Lung (tissue), 12 donors: ENCODE measurements around the gene TCEANC. TPM values are rescaled to one million over a fixed set of nuclear protein-coding genes. Genes with fewer than 3 reads are reported as not detected.
"Not testable (repeated sequence)": the region's sequence is repeated elsewhere in the genome, so short reads cannot be mapped to it uniquely, and the experiment has no call there.

Source experiments
- ATAC-seq: fragments of 200-7000 bp; cut with Tn5 transposase; one replicate; pipeline ENCODE4 v1.9.1; 2020; ENCODE audit warnings: moderate number of reproducible peaks; ENCODE audit not compliant: insufficient read depth, low FRiP score
- DNase-seq, 3 donors: peaks; one replicate each; pipeline ENCODE4 v3.0.0-alpha.2; 2013 to 2017
- H3K27ac ChIP-seq, 2 donors: one replicate each; pipeline ENCODE4 v1.5.1; 2013; ENCODE audit warnings: mild to moderate bottlenecking in 2 of 2, moderate library complexity in 2 of 2, control low read depth in 1 of 2, inconsistent platforms in 1 of 2, low read depth in 1 of 2, low read length in 1 of 2
- H3K27me3 ChIP-seq, 3 donors: one replicate each; pipeline ENCODE4 v1.5.1; 2013; ENCODE audit warnings: low read length in 2 of 3; ENCODE audit not compliant: control insufficient read depth in 3 of 3, insufficient read depth in 3 of 3
- H3K36me3 ChIP-seq, 4 donors: one replicate each; pipeline ENCODE4 v1.5.1; 2013; ENCODE audit warnings: low read length in 4 of 4, mild to moderate bottlenecking in 1 of 4, moderate library complexity in 1 of 4; ENCODE audit not compliant: control insufficient read depth in 4 of 4, insufficient read depth in 4 of 4
- H3K4me1 ChIP-seq, 5 donors: one replicate each; pipeline ENCODE4 v1.5.1; 2013; ENCODE audit warnings: low read length in 5 of 5, mild to moderate bottlenecking in 2 of 5, moderate library complexity in 1 of 5; ENCODE audit not compliant: control insufficient read depth in 5 of 5, insufficient read depth in 5 of 5
- H3K4me3 ChIP-seq: one replicate; pipeline ENCODE4 v1.5.1; 2013; ENCODE audit warnings: mild to moderate bottlenecking, control low read depth, moderate library complexity
- H3K9ac ChIP-seq, 2 donors: one replicate each; pipeline ENCODE4 v1.5.1; 2013; ENCODE audit warnings: low read length in 2 of 2, control low read depth in 1 of 2; ENCODE audit not compliant: insufficient read depth in 1 of 2
- H3K9me3 ChIP-seq, 4 donors: one replicate each; pipeline ENCODE4 v1.5.1; 2013; ENCODE audit warnings: low read length in 3 of 4, mild to moderate bottlenecking in 1 of 4, moderate library complexity in 1 of 4; ENCODE audit not compliant: control insufficient read depth in 4 of 4, insufficient read depth in 3 of 4
- CTCF ChIP-seq: IDR thresholded peaks from 2 replicates; pipeline ENCODE4 v1.5.1; 2012; ENCODE audit warnings: mild to moderate bottlenecking; ENCODE audit errors: control extremely low read depth, extremely low read depth
- WGBS, 2 donors: extraction: QIAGEN DNeasy Blood & Tissue Kit; methylation state at CpG; one replicate each; pipeline ENCODE4 v1.1.7; 2013; 5-methylcytosine and 5-hydroxymethylcytosine counted together
- polyA plus RNA-seq, 2 donors: library from polyadenylated mRNA; stranded (reverse); fragments of 200-250 nt; gene quantifications; one replicate each; pipeline ENCODE4 v1.2.1, GENCODE V29; 2013
- total RNA-seq, 2 donors: library from RNA; depleted of rRNA in 1 of 2; stranded (reverse); fragments of >200 nt in 1 of 2; gene quantifications; one replicate each; pipeline ENCODE4 v1.2.1, GENCODE V29; 2014 to 2021
- donor health status: control.
- donor health status: control.
- donor health status: Bipolar disorder and iron deficiency.
- donor health status: healthy.
- donor health status: DM: yes; HTN: yes; CAD: no.

The TCEANC gene
- total and polyA plus RNA-seq, 4 donors = 0.94 to 6.7 (median 2.7) TPM

- Histone ChIP-seq H3K4me1 (no peaks in the 10 kb centered on the region), H3K9ac (no peak overlapping the region), H3K9me3 (peaks cover 0 to 8% (median 2%) of the 10 kb centered on the region in 4 donors), H3K27ac (no peak overlapping the region), H3K36me3 (no peaks in the 10 kb centered on the region), H3K27me3 (peaks cover 0 to 11% (median 10%) of the 10 kb centered on the region in 3 donors), H3K4me3 (no peak overlapping the region)
- TF ChIP-seq CTCF = no peak
- DNase-seq (peak in 1 of 3 donors; percentile 13), ATAC-seq (no peak)
- WGBS, 2 donors = 78 to 85% methylated on average over 8 of the region's 8 CpGs
Observed at GRCh38 chrX:13627306-13627705, 25.6 kb upstream of the TCEANC start.

- H3K36me3 ChIP-seq, ATAC-seq, H3K4me1 ChIP-seq, DNase-seq, H3K4me3 ChIP-seq, H3K9ac ChIP-seq, H3K27ac ChIP-seq: not testable (repeated sequence)
- peaks cover 0 to 16% (median 4%) of the 10 kb centered on the region in 4 donors for H3K9me3 ChIP-seq
- peaks cover 3 to 15% (median 13%) of the 10 kb centered on the region in 3 donors for H3K27me3 ChIP-seq
- 86 to 93% methylated on average over 7 to 9 of the region's 9 CpGs for WGBS, 2 donors
Observed at GRCh38 chrX:13637224-13637623, 15.7 kb upstream of the TCEANC start.

GRCh38 chrX:13638021-13638420 lies 14.9 kb upstream of the TCEANC start:
- no peaks in the 10 kb centered on the region for H3K4me1 ChIP-seq
- ATAC-seq (no peak), DNase-seq (no peak)
- peaks cover 0 to 16% (median 4%) of the 10 kb centered on the region in 4 donors for H3K9me3 ChIP-seq
- WGBS, 2 donors = 57 to 100% methylated on average over 1 of the region's 1 CpG
- no peak for TF ChIP-seq CTCF
- no peak overlapping the region for H3K27ac ChIP-seq
- no peak overlapping the region for H3K4me3 ChIP-seq
- H3K27me3 ChIP-seq = peaks cover 3 to 15% (median 13%) of the 10 kb centered on the region in 3 donors
- H3K36me3 ChIP-seq = no peaks in the 10 kb centered on the region
- H3K9ac ChIP-seq = no peak overlapping the region

- DNase-seq (peak in 1 of 3 donors; percentile 7), ATAC-seq (no peak)
- Histone ChIP-seq H3K27me3 (peaks cover under 1 to 13% (median 13%) of the 10 kb centered on the region in 3 donors), H3K9ac (no peak overlapping the region), H3K27ac (no peak overlapping the region), H3K4me1 (no peaks in the 10 kb centered on the region), H3K4me3 (no peak overlapping the region), H3K36me3 (no peaks in the 10 kb centered on the region), H3K9me3 (peaks cover 0 to 16% (median 4%) of the 10 kb centered on the region in 4 donors)
- TF ChIP-seq CTCF = no peak
- 47 to 85% methylated on average over 3 of the region's 3 CpGs for WGBS, 2 donors
Observed at GRCh38 chrX:13638826-13639225, 14.1 kb upstream of the TCEANC start.

GRCh38 chrX:13641684-13642083 lies 11.3 kb upstream of the TCEANC start:
- ATAC-seq, H3K9me3 ChIP-seq, H3K4me1 ChIP-seq, H3K4me3 ChIP-seq, H3K9ac ChIP-seq, H3K27ac ChIP-seq, DNase-seq, H3K36me3 ChIP-seq: not testable (repeated sequence)
- 80 to 87% methylated on average over 2 of the region's 4 CpGs for WGBS, 2 donors
- peaks cover 0 to 20% (median 18%) of the 10 kb centered on the region in 3 donors for H3K27me3 ChIP-seq
